GM12872 (cell line): ENCODE results near the gene NTPCR.

ENCODE experiments used
- TF ChIP-seq, protein P1 (sequence below): IDR thresholded peaks from 3 replicates; pipeline ENCODE4 v1.5.1; 2011; ENCODE audit warnings: low read depth, mild to moderate bottlenecking, low read length, moderate library complexity; ENCODE audit not compliant: insufficient read depth

Gene NTPCR

DNA sequence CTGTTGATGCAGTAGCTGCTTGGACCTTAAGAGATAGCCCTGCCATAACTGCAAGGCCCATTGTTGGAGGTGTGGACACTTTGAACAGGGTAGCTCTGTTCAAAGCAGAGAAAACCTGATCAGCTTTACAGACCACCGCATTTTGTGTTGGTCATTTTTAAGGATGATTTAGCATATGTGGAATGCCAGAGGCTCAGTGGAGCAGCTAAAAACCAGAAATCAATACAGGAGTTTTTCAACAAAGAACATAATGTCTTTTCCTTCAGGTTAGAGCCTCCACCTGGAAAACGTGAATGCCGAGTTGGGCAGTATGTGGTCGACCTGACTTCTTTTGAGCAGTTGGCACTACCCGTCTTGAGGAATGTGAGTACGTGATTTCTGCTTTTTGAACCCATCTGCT, 5.7 kb downstream of the NTPCR start:
- TF ChIP-seq, protein P1, sequence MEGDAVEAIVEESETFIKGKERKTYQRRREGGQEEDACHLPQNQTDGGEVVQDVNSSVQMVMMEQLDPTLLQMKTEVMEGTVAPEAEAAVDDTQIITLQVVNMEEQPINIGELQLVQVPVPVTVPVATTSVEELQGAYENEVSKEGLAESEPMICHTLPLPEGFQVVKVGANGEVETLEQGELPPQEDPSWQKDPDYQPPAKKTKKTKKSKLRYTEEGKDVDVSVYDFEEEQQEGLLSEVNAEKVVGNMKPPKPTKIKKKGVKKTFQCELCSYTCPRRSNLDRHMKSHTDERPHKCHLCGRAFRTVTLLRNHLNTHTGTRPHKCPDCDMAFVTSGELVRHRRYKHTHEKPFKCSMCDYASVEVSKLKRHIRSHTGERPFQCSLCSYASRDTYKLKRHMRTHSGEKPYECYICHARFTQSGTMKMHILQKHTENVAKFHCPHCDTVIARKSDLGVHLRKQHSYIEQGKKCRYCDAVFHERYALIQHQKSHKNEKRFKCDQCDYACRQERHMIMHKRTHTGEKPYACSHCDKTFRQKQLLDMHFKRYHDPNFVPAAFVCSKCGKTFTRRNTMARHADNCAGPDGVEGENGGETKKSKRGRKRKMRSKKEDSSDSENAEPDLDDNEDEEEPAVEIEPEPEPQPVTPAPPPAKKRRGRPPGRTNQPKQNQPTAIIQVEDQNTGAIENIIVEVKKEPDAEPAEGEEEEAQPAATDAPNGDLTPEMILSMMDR: no peak

DNA sequence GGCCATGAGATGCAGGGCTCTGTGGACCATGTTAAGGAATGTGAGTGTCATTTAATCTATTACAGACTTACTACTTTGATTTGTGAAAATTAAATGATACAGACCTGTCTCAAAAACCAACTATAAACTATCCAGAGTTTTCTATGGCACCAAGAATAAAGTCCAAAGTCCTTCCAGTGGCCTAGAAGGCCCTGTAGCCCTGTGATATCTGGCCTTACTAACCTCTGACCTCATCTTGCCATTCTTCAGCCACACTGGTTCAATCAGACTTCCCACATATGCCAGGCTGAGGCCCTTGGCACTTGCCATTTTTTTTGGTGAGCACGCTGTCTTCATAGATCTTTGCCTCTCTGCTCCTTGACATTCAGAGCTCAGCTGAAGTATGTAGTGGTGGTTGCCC, 7.7 kb downstream of the NTPCR start:
- TF ChIP-seq, protein P1: no peak

DNA sequence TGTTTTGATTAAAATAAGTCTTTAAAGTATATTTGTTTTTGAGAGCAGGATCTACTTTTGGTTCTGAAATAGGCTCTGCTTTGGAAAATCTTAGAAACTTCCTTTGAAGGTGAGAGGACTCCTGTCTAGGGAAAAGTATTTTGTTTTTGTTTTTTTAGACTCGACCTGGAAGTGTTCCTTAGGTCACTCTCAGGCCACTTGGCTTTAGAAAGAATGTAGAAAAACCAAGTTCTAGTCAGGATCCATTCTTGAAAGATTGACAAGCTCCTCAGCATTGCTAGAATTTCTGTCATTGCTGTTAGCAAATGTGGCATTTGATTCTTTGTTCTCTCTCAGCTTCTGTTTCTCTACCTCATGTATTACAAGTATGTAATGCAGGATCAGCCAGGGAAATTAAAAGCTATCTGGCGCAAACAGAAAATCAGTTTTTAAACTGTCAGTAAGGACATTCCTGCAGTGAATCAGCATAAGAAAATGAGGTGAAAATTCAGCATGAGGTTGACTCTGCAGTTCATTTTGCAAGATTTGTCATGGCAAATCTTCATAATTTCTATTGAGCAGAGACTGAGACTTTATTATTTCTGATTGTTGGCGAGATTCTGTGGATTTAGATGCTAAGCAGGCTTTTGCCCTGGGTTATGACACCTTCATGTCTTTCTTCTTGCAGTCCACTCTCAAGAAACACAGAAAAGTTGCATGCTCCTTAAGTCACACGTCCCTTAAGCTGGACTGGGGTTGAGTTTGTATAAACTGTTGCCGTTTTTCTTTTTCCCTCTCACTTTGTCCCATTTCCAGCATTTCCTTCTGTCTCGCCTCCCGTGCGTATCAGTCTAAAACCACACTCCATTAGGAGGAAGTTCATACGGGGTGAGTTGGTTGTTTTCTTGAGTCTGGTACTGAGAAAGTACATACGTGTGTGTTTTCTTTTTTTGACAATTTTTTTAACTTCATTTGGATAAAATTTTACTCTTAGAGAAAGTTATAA, 12.6 kb downstream of the NTPCR start:
- TF ChIP-seq, protein P1: no peak

DNA sequence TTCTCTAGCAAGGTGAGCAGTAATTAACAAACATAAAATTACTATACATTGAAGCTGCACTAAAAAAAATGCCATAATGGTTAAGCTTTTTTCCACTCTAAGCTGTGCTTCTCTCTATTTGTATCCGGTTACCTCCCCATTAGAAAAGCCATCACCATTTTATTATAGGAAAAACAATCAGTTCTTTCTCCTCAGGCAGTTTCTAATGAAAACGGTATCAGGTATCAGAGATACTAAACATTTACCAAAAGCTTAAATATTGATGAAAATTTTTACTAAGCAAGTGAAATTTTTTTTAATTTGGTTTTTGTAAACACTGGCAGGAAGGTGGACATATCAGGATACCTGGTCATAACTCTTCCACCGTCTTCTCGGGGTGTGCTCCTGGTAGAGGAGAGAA, 14.2 kb downstream of the NTPCR start:
- TF ChIP-seq, protein P1: no peak

DNA sequence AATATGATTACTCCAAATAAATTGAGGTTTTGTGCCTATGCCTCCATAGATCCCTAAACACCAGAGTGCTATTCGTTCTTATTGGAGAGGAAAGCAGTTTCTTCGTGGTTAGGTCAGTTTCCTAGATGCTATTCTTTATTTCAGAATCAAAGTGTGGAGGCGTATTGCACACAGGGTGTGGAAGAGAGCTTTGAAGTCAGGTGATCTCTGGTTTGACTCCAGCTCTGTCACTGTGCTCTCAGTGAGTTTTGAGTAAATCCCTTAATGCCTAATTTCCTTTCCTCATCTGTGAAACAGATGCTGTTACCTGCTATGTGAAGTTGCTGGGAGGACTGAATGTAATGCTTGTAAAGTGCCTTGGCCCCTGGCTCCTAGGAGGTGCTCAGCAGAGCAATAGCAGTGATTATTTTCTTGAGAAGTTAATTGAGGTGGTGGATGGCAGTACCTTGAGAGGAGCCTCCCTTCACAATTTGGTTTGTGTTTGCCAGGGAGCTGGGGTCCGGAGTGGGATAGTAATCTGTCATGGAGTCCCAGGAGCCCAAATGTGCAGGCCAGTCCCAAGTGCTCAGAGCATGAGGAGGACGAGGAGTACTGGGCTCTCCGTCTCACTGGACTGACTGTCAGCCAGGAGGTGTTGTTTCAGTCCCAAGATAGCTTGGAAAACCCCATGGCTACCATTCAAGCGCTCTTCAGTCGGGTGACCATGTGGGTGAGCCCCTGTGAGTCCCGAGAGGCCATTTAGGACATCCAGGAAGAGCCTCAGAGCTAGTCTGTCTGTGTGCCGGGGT, 14.9 kb downstream of the NTPCR start:
- TF ChIP-seq, protein P1: no peak

DNA sequence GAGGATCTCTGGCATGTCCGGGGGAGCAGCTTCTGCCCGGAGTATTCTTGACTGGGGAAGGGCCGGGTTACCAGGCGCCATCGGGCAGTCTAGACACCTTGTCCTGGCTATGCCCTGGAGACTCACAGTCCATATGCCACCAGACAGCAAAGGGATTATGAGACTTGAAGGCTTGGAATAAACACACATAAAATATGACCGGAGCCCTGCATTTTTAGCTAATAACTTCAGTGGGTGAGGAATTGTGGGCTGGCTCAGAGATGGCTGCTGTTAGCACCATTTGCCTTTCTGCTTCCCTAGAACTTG, 15.5 kb downstream of the NTPCR start:
- TF ChIP-seq, protein P1: no peak

DNA sequence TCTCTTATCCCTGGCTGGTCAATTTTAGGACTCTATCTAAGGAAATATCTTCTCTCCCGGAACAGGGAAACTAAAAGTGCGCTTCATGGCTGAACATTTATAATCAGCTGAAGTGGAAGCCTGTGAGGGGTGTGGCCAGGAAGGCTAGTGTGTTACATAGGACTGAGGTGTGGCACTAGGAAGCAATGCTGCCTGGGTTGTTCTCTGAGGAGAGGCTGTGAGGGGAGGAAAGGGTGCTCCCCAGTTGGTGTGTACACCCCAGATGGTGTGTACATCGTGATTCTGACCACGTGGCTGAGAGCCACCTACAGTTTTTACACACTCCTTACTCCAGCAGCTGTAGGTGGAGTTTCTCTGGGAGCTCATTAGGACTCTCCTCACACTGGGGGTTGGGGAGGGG, 16.3 kb downstream of the NTPCR start:
- TF ChIP-seq, protein P1: no peak
